Measurements from ENCODE around the gene STK32B. TPM values are rescaled to one million over a fixed set of nuclear protein-coding genes. Genes with fewer than 3 reads are reported as not detected.

Gene STK32B
- total and polyA plus RNA-seq, 2 experiments from 2014 or later = 0.71 to 2.3 TPM

DNA sequence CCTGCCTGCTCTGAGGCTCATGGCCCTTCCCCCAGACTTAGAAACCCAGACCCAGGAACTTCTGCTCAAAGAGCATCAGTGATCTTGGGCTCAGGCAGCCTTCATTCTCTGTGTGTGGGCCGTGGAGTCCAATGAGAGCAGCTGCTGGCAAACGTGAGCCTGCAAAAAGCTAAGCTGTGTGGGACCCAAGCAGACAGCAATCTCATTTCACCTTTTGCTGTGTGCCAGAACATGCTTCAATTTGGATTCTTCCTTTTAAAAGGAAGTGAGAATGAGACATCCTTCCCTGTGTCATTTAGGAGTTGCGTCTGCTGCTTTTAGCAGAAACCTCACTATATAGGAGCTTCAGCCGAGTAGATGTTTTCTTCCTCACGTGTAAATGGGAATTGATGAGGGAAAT is 418.6 kb downstream of the STK32B start (continued):
- TF ChIP-seq, protein P1, sequence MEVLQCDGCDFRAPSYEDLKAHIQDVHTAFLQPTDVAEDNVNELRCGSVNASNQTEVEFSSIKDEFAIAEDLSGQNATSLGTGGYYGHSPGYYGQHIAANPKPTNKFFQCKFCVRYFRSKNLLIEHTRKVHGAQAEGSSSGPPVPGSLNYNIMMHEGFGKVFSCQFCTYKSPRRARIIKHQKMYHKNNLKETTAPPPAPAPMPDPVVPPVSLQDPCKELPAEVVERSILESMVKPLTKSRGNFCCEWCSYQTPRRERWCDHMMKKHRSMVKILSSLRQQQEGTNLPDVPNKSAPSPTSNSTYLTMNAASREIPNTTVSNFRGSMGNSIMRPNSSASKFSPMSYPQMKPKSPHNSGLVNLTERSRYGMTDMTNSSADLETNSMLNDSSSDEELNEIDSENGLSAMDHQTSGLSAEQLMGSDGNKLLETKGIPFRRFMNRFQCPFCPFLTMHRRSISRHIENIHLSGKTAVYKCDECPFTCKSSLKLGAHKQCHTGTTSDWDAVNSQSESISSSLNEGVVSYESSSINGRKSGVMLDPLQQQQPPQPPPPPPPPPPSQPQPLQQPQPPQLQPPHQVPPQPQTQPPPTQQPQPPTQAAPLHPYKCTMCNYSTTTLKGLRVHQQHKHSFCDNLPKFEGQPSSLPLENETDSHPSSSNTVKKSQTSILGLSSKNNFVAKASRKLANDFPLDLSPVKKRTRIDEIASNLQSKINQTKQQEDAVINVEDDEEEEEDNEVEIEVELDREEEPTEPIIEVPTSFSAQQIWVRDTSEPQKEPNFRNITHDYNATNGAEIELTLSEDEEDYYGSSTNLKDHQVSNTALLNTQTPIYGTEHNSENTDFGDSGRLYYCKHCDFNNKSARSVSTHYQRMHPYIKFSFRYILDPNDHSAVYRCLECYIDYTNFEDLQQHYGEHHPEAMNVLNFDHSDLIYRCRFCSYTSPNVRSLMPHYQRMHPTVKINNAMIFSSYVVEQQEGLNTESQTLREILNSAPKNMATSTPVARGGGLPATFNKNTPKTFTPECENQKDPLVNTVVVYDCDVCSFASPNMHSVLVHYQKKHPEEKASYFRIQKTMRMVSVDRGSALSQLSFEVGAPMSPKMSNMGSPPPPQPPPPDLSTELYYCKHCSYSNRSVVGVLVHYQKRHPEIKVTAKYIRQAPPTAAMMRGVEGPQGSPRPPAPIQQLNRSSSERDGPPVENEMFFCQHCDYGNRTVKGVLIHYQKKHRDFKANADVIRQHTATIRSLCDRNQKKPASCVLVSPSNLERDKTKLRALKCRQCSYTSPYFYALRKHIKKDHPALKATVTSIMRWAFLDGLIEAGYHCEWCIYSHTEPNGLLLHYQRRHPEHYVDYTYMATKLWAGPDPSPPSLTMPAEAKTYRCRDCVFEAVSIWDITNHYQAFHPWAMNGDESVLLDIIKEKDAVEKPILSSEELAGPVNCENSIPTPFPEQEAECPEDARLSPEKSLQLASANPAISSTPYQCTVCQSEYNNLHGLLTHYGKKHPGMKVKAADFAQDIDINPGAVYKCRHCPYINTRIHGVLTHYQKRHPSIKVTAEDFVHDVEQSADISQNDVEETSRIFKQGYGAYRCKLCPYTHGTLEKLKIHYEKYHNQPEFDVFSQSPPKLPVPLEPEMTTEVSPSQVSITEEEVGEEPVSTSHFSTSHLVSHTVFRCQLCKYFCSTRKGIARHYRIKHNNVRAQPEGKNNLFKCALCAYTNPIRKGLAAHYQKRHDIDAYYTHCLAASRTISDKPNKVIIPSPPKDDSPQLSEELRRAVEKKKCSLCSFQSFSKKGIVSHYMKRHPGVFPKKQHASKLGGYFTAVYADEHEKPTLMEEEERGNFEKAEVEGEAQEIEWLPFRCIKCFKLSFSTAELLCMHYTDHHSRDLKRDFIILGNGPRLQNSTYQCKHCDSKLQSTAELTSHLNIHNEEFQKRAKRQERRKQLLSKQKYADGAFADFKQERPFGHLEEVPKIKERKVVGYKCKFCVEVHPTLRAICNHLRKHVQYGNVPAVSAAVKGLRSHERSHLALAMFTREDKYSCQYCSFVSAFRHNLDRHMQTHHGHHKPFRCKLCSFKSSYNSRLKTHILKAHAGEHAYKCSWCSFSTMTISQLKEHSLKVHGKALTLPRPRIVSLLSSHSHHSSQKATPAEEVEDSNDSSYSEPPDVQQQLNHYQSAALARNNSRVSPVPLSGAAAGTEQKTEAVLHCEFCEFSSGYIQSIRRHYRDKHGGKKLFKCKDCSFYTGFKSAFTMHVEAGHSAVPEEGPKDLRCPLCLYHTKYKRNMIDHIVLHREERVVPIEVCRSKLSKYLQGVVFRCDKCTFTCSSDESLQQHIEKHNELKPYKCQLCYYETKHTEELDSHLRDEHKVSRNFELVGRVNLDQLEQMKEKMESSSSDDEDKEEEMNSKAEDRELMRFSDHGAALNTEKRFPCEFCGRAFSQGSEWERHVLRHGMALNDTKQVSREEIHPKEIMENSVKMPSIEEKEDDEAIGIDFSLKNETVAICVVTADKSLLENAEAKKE (CRISPR knock-in tag; IDR thresholded peaks at IDR 0.05) = no peak
- no peak for TF ChIP-seq POLR2AphosphoS5 (IDR thresholded peaks at IDR 0.05; ENCODE audit: low read depth)
- no peak for TF ChIP-seq CREB1 (CRISPR knock-in tag; IDR thresholded peaks at IDR 0.05; ENCODE audit: low read depth)
- TF ChIP-seq STAT1 (IDR thresholded peaks at IDR 0.05; ENCODE audit: unreplicated experiment) = no peak
- no peak for TF ChIP-seq JUNB (IDR thresholded peaks at IDR 0.05; ENCODE audit: unreplicated experiment)

DNA sequence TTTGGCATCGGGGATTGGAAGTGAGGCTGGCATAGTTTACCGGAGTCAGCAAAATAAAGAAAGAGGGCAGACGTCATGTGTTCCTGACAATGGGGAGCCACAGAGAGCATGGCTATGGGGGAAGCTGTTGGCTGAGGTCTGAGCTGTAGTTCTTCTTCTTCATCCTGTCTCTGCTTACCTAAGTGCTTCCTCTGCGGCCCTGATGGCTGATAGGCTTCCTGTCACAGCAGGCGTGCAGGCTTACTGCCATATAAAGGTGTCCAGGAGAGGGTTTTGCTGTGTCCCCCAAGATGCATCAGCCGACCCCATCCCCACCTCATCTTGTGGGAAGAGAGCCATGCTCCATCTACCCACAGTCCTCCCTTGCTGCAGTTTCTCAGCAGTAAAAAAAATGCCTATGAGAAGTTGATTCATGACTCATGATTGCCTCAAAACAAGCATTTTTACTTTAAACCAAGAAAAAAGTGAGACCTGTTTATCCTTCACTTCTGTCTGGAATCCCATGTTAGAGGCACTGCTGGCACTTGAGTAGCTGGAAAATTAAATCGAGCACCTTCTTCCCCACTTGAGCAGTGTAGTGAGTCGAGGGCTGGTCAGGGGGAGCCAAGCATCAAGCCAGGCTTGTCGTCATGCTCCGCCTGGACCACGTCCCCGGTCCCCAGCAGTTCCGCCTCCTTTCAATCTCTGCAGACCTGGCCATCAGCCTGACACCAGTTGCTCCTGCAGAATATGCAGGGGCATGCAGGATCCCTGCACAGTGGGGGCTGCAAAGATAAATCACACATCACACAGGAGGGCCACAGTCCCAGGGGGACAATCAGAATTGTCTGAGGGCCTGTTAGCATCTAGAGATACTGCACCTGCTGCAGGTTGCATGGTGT is 419.3 kb downstream of the STK32B start:
- peaks cover 2% of the 10 kb centered on the region; the same call in 2 of the 3 replicates for H3K4me1 Mint-ChIP-seq
- Histone ChIP-seq H3K27ac (ENCODE audit: low read depth) (no peak overlapping the region), H3K9me2 (ENCODE audit: insufficient read depth) (no peaks in the 10 kb centered on the region), H4K20me1 (replicated peaks; ENCODE audit: insufficient read depth) (no peaks in the 10 kb centered on the region), H3K79me2 (replicated peaks; ENCODE audit: insufficient read depth) (no peaks in the 10 kb centered on the region), H3K4me3 (no peak overlapping the region), H3K27me3 (ENCODE audit: insufficient read depth) (no peaks in the 10 kb centered on the region), H3F3A (replicated peaks; ENCODE audit: low read depth) (no peaks in the 10 kb centered on the region), H3K4me2 (no peak overlapping the region), H2AFZ (no peak overlapping the region), H3K4me1 (ENCODE audit: insufficient read depth) (no peaks in the 10 kb centered on the region), H3K36me3 (ENCODE audit: insufficient read depth) (no peaks in the 10 kb centered on the region)
- peaks cover 1% of the 10 kb centered on the region for H3K27me3 Mint-ChIP-seq (ENCODE audit: insufficient read depth, low read depth, poor library complexity)
- DNase-seq (ENCODE audit: low spot score) = no peak
- no peaks in the 10 kb centered on the region for H3K36me3 Mint-ChIP-seq (ENCODE audit: low read depth)
- no peak overlapping the region for H3K4me3 Mint-ChIP-seq
- H3K27ac Mint-ChIP-seq = no peak overlapping the region
- no peak for ATAC-seq
- H3K9me3 Mint-ChIP-seq = no peaks in the 10 kb centered on the region
- TF ChIP-seq JUNB (IDR thresholded peaks at IDR 0.05; ENCODE audit: unreplicated experiment) (no peak), EZH2 (IDR thresholded peaks at IDR 0.05; ENCODE audit: low read depth, unreplicated experiment) (no peak), NANOG (IDR thresholded peaks at IDR 0.05; ENCODE audit: borderline replicate concordance) (no peak), POLR2AphosphoS5 (IDR thresholded peaks at IDR 0.05; ENCODE audit: low read depth) (no peak)
- TF ChIP-seq, protein P1 (CRISPR knock-in tag; IDR thresholded peaks at IDR 0.05) = no peak
